GM10248 (cell line): Measurements from ENCODE around the gene CACNA1I.

Source experiments
- CTCF ChIA-PET: fragments of 300-600 bp; sonication (Branson Sonifier 250); formaldehyde crosslinking; extraction: SDS; loops from one replicate; lab custom pipeline; 2021; ENCODE audit warnings: antibody characterized with exemption; lab: Yijun Ruan, JAX
- POLR2A ChIA-PET: fragments of 350-650 bp; sonication (Branson Sonifier 250); formaldehyde crosslinking; extraction: SDS; loops from one replicate; lab custom pipeline; 2020; ENCODE audit warnings: antibody characterized with exemption; lab: Yijun Ruan, JAX
- DNase-seq: peaks from one replicate; pipeline ENCODE4 v3.0.0; 2012; ENCODE audit errors: extremely low spot score
- TF ChIP-seq, protein P1 (sequence below): IDR thresholded peaks from 2 replicates; pipeline ENCODE4 v1.5.1; 2012; ENCODE audit warnings: mild to moderate bottlenecking, low read depth; ENCODE audit errors: extremely low read depth, missing control alignments, control extremely low read depth

Gene CACNA1I

DNA sequence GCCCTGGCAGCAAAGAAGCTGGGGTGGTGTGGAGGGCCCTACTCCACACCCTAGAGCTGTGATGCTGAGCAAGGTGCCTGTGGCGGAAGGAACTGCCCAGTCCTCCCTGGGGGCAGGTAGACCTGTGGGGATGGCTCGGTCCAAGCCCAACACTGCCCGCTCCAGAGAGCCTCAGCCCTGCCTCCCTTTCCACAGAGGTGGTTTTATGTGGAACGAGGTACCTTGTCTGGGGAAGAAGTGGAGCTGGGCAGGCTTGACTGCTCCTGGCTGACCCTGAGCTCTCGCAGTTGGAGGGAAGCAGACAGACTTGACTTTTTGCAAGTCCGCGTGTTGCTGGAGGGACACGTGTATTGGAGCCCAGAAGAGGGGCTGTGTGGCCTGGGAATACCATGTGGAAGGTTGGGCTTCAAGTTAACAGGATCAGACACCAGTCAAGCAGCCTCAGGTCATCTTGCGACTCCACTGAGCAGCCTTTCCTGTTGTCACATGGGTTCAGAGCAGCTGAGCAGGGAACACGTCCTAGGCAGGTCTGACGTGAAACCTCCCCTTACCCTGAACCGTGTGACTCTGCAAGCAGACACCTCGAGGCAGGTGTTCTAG, 117.7 kb downstream of the CACNA1I start:
- POLR2A ChIA-PET, result no interaction called here
- TF ChIP-seq, protein P1, sequence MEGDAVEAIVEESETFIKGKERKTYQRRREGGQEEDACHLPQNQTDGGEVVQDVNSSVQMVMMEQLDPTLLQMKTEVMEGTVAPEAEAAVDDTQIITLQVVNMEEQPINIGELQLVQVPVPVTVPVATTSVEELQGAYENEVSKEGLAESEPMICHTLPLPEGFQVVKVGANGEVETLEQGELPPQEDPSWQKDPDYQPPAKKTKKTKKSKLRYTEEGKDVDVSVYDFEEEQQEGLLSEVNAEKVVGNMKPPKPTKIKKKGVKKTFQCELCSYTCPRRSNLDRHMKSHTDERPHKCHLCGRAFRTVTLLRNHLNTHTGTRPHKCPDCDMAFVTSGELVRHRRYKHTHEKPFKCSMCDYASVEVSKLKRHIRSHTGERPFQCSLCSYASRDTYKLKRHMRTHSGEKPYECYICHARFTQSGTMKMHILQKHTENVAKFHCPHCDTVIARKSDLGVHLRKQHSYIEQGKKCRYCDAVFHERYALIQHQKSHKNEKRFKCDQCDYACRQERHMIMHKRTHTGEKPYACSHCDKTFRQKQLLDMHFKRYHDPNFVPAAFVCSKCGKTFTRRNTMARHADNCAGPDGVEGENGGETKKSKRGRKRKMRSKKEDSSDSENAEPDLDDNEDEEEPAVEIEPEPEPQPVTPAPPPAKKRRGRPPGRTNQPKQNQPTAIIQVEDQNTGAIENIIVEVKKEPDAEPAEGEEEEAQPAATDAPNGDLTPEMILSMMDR, result no peak
- CTCF ChIA-PET, result no interaction called here
- no peak for DNase-seq

DNA sequence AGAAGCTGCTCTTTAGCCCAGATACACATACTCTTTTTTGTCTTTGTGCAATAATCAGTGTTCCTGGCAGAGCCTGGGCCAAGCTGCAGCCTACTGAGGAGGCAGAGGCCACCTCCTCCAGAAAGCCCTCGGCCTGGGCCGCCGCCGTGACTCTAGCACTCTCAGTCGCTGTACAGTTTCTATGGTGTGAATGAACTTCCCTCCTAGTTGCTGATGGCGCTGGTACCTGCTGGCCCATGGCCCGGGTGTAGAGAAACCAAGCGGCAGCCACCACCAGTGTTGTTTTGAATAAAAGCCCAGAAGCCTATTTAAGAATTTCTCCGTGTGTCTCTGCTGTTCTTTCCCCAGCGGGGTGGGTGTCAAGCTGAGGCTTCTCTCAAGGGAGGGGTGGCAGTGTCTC, 118.9 kb downstream of the CACNA1I start:
- POLR2A ChIA-PET, result no interaction called here
- TF ChIP-seq, protein P1, result no peak
- CTCF ChIA-PET, result no interaction called here
- DNase-seq, result no peak

DNA sequence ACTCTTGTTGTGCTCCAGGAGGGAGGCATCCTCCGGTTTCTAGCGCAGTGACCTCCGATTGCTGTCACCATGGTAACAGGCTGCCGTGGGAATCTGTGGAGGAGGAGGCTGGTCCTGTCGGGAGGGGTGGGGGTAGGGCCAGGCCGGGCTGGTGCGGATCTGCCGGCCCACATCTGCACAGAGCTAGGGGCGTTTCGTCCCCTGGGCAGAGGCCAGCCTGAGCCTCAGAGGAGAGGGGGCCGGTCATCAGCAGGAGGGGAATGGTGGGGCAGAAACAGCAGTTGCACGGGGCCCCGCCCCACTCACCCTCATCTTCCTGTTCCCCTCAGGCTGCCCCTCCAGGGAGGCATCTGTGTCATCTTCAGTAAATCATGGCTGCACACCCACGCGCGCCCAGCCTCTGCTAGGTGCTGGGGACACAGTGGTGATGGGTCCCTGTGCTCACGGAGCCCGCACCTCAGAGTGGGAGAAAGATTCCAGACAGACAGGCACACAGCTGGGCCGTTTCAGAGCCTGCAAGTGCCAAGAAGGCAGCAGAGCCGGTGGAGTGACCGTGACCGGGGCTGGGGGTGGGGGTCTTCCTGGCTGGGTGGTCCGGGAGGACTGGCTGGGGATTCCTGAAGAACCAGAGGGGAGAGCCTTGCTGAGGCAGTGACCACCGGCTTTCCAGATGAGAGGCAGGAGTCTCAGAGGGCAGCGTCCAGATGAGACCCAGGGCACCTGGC, 120.5 kb downstream of the CACNA1I start:
- CTCF ChIA-PET, result no interaction called here
- TF ChIP-seq, protein P1, result no peak
- POLR2A ChIA-PET, result no interaction called here
- no peak for DNase-seq

DNA sequence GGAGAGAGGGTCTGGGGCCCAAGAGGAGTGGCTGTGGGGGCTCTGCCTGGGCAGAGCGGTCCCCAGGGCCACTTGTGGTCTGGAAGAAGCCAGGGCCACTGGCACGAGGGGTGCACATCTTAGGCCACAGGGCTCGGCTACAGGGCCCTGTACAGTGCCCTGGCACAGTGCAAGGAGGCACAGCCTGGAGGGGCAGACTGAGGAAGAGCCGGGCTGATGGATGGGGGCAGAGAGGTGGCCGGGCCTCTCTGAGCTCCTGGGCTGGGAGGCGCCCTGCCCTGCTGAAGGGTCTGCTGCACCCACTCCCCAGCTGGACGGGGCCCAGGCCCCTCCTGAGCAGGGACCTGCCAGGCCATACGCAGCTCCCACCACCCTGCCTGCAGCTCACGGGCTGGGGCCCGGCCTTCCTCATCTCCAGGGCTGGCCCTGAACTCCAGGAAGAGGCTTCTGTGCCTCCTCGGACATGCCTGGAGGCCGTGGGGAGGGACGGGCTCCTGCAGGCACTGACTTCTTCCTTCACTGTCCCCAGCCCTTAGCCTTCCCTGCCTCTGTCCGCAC, 123.5 kb downstream of the CACNA1I start:
- CTCF ChIA-PET, result no interaction called here
- DNase-seq, result no peak
- POLR2A ChIA-PET, result interaction anchor here (0.6 kb wide), 1 partner anchor 270 kb away, joined by 3 read pairs; no protein-coding TSS in a partner anchor
- TF ChIP-seq, protein P1, result no peak

DNA sequence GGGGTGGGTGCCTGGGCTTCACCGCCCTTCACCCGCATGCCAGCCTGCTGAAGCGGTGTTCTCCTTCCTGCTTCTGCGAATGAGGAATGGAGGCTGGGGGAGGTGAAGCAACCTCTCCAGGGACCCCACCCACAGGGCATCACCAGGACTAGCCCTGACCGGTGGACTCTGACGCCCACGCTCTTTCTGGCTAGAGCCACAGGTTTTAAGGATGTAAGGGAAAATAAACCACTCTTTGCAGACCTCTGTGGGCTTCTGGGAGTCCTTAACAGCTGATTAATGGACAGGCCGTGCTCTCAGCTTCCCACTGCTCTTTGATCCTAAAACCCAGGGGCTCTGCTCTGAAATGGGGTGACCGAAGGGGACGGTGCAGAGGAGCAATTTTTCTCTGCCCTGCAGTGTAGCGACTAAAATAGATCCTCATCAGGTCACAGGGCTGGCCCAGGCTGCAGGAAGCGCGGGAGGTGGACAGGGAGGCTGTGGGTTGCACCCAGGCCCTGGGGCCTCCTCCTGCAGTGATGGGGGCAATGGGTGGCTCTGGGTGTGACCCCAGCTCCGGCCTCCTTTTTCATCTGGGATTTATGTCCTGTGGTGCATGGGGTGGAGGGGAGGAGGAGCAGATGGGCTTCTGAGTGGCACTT, 127.4 kb downstream of the CACNA1I start:
- ChIA-PET POLR2A (no interaction called here), CTCF (no interaction called here)
- TF ChIP-seq, protein P1, result no peak
- no peak for DNase-seq

DNA sequence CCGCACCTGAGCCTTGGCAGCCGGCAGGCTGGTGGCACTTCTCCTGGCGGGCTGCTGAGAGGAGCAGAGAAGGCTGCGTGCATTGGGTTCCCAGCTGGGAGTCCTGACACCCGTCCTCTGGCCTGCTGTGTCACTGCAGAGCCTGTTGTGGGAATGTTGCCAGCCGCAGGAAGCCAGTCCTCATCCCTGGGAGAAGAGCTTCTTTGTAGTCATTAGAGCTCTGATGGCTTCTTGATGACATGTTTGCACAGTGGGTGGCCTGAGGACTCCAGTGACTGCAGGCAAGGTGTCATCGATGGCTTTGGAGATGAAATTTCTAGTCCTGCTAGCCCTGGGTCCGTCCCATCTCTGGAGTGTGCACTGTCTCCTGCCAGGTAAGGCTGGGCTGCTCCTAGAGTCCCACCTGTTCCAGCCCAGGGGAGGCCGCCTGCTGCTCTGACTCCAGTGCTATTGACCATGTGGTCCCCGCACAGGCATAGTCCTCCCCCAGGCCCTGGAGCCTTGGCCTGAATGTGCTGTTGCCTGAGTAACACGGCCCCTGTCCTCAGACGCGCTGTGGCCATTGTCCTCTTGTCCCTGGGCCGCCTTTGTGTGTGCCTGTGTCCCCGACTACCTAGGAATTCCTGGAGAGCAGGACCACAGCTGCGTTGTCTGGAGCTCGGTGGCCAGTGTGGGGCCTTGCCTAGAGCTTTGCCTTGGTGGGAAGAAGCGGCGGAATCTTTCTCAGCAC, 129.2 kb downstream of the CACNA1I start:
- TF ChIP-seq, protein P1, result no peak
- DNase-seq, result no peak
- ChIA-PET CTCF (no interaction called here), POLR2A (no interaction called here)
